Naive thymus-derived CD8-positive, alpha-beta T cell (primary cell): Measurements from ENCODE around the gene GSTM2. TPM values are rescaled to one million over a fixed set of nuclear protein-coding genes. Genes with fewer than 3 reads are reported as not detected.

ENCODE experiments used
- ATAC-seq, 2 donors: fragments of 150-1000 bp; cut with Tn5 transposase in 1 of 2; sonication (Bioruptor Pico), chemical (Tn5 transposase) in 1 of 2; 1 replicate in 1 of 2; 2 replicates in 1 of 2; pipeline ENCODE4 v1.10.0; 2021; ENCODE audit warnings: mild to moderate bottlenecking in 2 of 2, moderate library complexity in 2 of 2
- POLR2A ChIA-PET: fragments of 350-600 bp; sonication (Branson Sonifier 250); formaldehyde crosslinking; loops from one replicate; lab custom pipeline; 2021; ENCODE audit warnings: antibody characterized with exemption; lab: Charles Lee
- DNase-seq, 10 donors: peaks; one replicate each; pipeline versions ENCODE4 v3.0.0 to v3.0.0-alpha.2; 2020 to 2022
- H3K27ac Mint-ChIP-seq, 10 donors: one replicate each; pipeline ENCODE4 v1.8.0; 2020 to 2022; ENCODE audit warnings: mild to moderate bottlenecking in 10 of 10, mixed read lengths in 10 of 10, moderate library complexity in 4 of 10, inconsistent platforms in 1 of 10
- H3K27me3 Mint-ChIP-seq, 5 donors: one replicate each; pipeline ENCODE4 v1.8.0; 2021 to 2022; ENCODE audit warnings: mixed read lengths in 5 of 5
- H3K36me3 Mint-ChIP-seq, 3 donors: one replicate each; pipeline ENCODE4 v1.8.0; 2020 to 2022; ENCODE audit warnings: mixed read lengths in 3 of 3, mild to moderate bottlenecking in 2 of 3, inconsistent platforms in 1 of 3
- H3K4me1 Mint-ChIP-seq, 4 donors: one replicate each; pipeline ENCODE4 v1.8.0; 2021 to 2022; ENCODE audit warnings: mixed read lengths in 4 of 4
- H3K4me3 Mint-ChIP-seq, 10 donors: one replicate each; pipeline ENCODE4 v1.8.0; 2020 to 2022; ENCODE audit warnings: mild to moderate bottlenecking in 10 of 10, mixed read lengths in 10 of 10, moderate library complexity in 6 of 10, inconsistent platforms in 1 of 10
- H3K9me3 Mint-ChIP-seq, 9 donors: one replicate each; pipeline ENCODE4 v1.8.0; 2020 to 2022; ENCODE audit warnings: mixed read lengths in 9 of 9, mild to moderate bottlenecking in 3 of 9, inconsistent platforms in 1 of 9, moderate library complexity in 1 of 9
- polyA plus RNA-seq, 3 donors: library from polyadenylated mRNA; unstranded; fragments of 300-500 nt; fragmentation: Illumina TruSeq; gene quantifications; one replicate each; pipeline ENCODE4 v1.2.3, GENCODE V29; 2021
- total RNA-seq, 8 experiments: library from RNA in 2 of 8; stranded (reverse) in 2 of 8; gene quantifications; one replicate each; pipeline ENCODE4 v1.2.3 and lab custom pipeline; 2021 to 2026

GSTM2 gene
- total RNA-seq, result 10 to 100 TPM; 70.7 to 75.9 TPM
- polyA plus RNA-seq, result 10 to 100 TPM; 20.8 to 51.7 (median 40.7) TPM
- 1.1 to 63.0 (median 18.8) reads per million in 6 experiments for total RNA-seq (lab: John Stamatoyannopoulos, UW)

DNA sequence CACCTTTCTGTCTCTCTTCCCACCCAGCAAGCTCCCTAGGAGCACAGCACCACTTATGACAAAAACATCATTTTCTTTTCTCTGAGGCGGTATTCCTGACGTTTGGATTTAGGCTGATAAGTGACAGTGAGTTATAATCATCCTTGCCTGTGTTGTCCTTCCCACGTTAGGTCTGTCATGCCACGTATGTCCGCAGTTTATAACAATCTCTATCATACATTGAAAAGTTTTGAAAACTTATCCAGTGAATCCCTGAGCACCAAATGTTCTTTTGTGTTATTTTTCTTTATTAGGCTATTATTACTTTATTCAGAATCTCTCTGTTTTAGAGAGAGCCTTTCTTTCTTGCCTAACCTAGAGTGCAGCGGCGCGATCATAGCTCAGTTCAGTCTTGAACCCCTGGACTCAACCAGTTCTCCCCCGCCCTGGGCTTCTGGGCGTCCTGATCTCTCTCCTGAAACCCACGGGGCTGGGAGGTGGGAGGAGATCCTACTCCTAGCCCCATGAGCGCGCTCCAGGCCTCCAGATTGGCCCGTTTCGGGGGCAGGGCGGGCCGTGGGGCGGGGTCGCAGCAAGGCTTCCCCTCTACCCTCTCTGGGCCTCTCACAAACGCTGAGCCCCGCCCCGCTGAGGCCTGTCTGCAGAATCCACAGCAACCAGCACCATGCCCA is at the start of gene GSTM2:
Gene GSTM2 (plus strand): TSS at position 606 of the 671 bp plus-strand sequence. CDS start 59 bp downstream, at position 665.
- Mint-ChIP-seq H3K27ac (peak within 1 kb of the TSS; percentile 2 to 92 (median 66)), H3K9me3 (no peaks in the 10 kb centered on the region), H3K27me3 (no peaks in the 10 kb centered on the region), H3K36me3 (peaks cover 0 to 5% (median 2%) of the 10 kb centered on the region in 3 donors), H3K4me3 (peak within 1 kb of the TSS; percentile 76 to 91 (median 85)), H3K4me1 (peaks cover 17 to 26% (median 22%) of the 10 kb centered on the region in 4 donors)
- peak; percentile 57 to 90 (median 77) for DNase-seq
- POLR2A ChIA-PET, result interaction anchor here (1.3 kb wide), 1 partner anchor 54 kb away, joined by 3 read pairs; no protein-coding TSS in a partner anchor
- peak; percentile 99 for ATAC-seq

GRCh38 chr1:109618661-109619575 is 48.9 kb upstream of the GSTM2 start:
- POLR2A ChIA-PET, result interaction anchor here (0.7 to 4.7 kb wide), 5 partner anchors 17 to 366 kb away, joined by 3 to 48 read pairs (median 4); partner anchors contain the start of genes AHCYL1 and GNAI3
- no peaks in the 10 kb centered on the region for H3K9me3 Mint-ChIP-seq
- peaks cover 43 to 75% (median 60%) of the 10 kb centered on the region in 4 donors for H3K4me1 Mint-ChIP-seq
- H3K36me3 Mint-ChIP-seq, result no peaks in the 10 kb centered on the region
- peak overlapping the region; percentile 92 to 99 (median 98) for H3K27ac Mint-ChIP-seq
- no peaks in the 10 kb centered on the region for H3K27me3 Mint-ChIP-seq
- H3K4me3 Mint-ChIP-seq, result peak overlapping the region; percentile 91 to 99 (median 97)
- ATAC-seq (no peak), DNase-seq (no peak)

- no peaks in the 10 kb centered on the region for H3K36me3 Mint-ChIP-seq
- no peaks in the 10 kb centered on the region for H3K27me3 Mint-ChIP-seq
- H3K4me1 Mint-ChIP-seq, result peaks cover 46 to 84% (median 68%) of the 10 kb centered on the region in 4 donors
- DNase-seq (peak; percentile 44 to 85 (median 66)), ATAC-seq (peak; percentile 15 to 35)
- peak within 1 kb of the TSS; percentile 92 to 99 (median 98) for H3K27ac Mint-ChIP-seq
- POLR2A ChIA-PET, result interaction anchor here (0.7 to 4.7 kb wide), 6 partner anchors 18 to 365 kb away, joined by 3 to 48 read pairs (median 4); partner anchors contain the start of genes AHCYL1, ATXN7L2 and GNAI3
- H3K4me3 Mint-ChIP-seq, result peak within 1 kb of the TSS; percentile 91 to 99 (median 97)
- no peaks in the 10 kb centered on the region for H3K9me3 Mint-ChIP-seq
Observed at GRCh38 chr1:109619576-109620400, 48.1 kb upstream of the GSTM2 start, which contains the start of the genes AMPD2 and GNAT2. AMPD2 (plus strand) TSS chr1:109619837; CDS start chr1:109621176, 1,339 bp downstream. GNAT2 (minus strand) TSS chr1:109619616; CDS start chr1:109612870, 6,746 bp downstream.

- H3K36me3 Mint-ChIP-seq, result peaks cover 0 to 2% (median 0%) of the 10 kb centered on the region in 3 donors
- peak overlapping the region; percentile 91 to 99 (median 97) for H3K4me3 Mint-ChIP-seq
- DNase-seq (peak in 1 of 10 donors; percentile 16), ATAC-seq (peak in 1 of 2 donors; percentile 2)
- POLR2A ChIA-PET, result interaction anchor here (0.6 to 4.7 kb wide), 5 partner anchors 72 to 407 kb away, joined by 3 to 48 read pairs (median 4); partner anchors contain the start of genes AHCYL1, ATXN7L2, GNAI3 and SARS1
- peaks cover 48 to 90% (median 71%) of the 10 kb centered on the region in 4 donors for H3K4me1 Mint-ChIP-seq
- no peaks in the 10 kb centered on the region for H3K27me3 Mint-ChIP-seq
- peak overlapping the region; percentile 84 to 99 (median 98) for H3K27ac Mint-ChIP-seq
- H3K9me3 Mint-ChIP-seq, result no peaks in the 10 kb centered on the region
Observed at GRCh38 chr1:109620401-109620791, 47.5 kb upstream of the GSTM2 start.

GRCh38 chr1:109620841-109621286 is 47.0 kb upstream of the GSTM2 start:
- DNase-seq, result peak; percentile 91 to 99 (median 95)
- Mint-ChIP-seq H3K27ac (peak overlapping the region; percentile 84 to 99 (median 98)), H3K9me3 (no peaks in the 10 kb centered on the region), H3K36me3 (peaks cover 0 to 5% (median 2%) of the 10 kb centered on the region in 3 donors), H3K4me3 (peak overlapping the region; percentile 91 to 99 (median 97)), H3K4me1 (peaks cover 51 to 92% (median 71%) of the 10 kb centered on the region in 4 donors), H3K27me3 (no peaks in the 10 kb centered on the region)
- POLR2A ChIA-PET, result interaction anchor here (0.6 to 4.7 kb wide), 5 partner anchors 72 to 407 kb away, joined by 3 to 48 read pairs (median 4); partner anchors contain the start of genes AHCYL1, ATXN7L2, GNAI3 and SARS1
- ATAC-seq, result peak; percentile 86 to 89

GRCh38 chr1:109621379-109622136 is 46.3 kb upstream of the GSTM2 start:
- peak; percentile 5 to 9 for ATAC-seq
- no peaks in the 10 kb centered on the region for H3K27me3 Mint-ChIP-seq
- peak overlapping the region; percentile 91 to 99 (median 97) for H3K4me3 Mint-ChIP-seq
- peak overlapping the region; percentile 90 to 99 (median 98) for H3K27ac Mint-ChIP-seq
- H3K9me3 Mint-ChIP-seq, result no peaks in the 10 kb centered on the region
- H3K4me1 Mint-ChIP-seq, result peaks cover 46 to 85% (median 65%) of the 10 kb centered on the region in 4 donors
- POLR2A ChIA-PET, result interaction anchor here (4.7 kb wide), 1 partner anchor 73 kb away, joined by 48 read pairs; the partner anchor contains the start of gene GNAI3
- no peak for DNase-seq
- peaks cover 0 to 12% (median 5%) of the 10 kb centered on the region in 3 donors for H3K36me3 Mint-ChIP-seq

GRCh38 chr1:109622137-109622892 is 45.5 kb upstream of the GSTM2 start:
- Mint-ChIP-seq H3K27me3 (no peaks in the 10 kb centered on the region), H3K4me1 (peaks cover 43 to 78% (median 59%) of the 10 kb centered on the region in 4 donors), H3K36me3 (peaks cover 0 to 13% (median 5%) of the 10 kb centered on the region in 3 donors), H3K27ac (peak overlapping the region; percentile 90 to 99 (median 98)), H3K9me3 (no peaks in the 10 kb centered on the region), H3K4me3 (peak overlapping the region; percentile 91 to 99 (median 97))
- no peak for DNase-seq
- POLR2A ChIA-PET, result interaction anchor here (1.0 to 4.7 kb wide), 3 partner anchors 73 to 152 kb away, joined by 3 to 48 read pairs (median 7); partner anchors contain the start of gene GNAI3
- no peak for ATAC-seq

DNA sequence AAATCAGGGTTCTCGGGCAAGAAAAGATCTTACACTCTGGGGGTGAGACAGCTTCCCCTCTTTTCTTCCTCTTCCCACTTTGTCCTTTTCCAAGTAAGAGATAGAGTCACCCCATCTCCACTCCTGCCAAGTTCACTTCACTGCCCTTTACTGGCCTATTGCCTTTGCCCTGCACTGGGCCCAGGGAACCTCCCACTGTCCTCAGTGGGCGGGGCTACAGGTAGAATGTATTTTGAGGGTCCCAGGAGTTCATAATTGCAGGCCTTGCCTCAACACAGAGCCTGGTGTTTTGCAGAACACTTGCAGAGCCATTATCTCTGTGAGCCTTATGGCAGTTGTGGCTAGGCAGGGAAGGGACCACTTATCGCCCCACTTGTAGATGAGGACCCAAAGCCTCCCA is 45.0 kb upstream of the GSTM2 start:
- no peaks in the 10 kb centered on the region for H3K9me3 Mint-ChIP-seq
- peaks cover 43 to 75% (median 58%) of the 10 kb centered on the region in 4 donors for H3K4me1 Mint-ChIP-seq
- peak overlapping the region; percentile 17 to 99 (median 97) for H3K4me3 Mint-ChIP-seq
- H3K27ac Mint-ChIP-seq, result peak overlapping the region; percentile 90 to 99 (median 98)
- H3K36me3 Mint-ChIP-seq, result peaks cover 0 to 18% (median 8%) of the 10 kb centered on the region in 3 donors
- H3K27me3 Mint-ChIP-seq, result no peaks in the 10 kb centered on the region
- DNase-seq (no peak), ATAC-seq (no peak)
- POLR2A ChIA-PET, result interaction anchor here (1.0 to 2.7 kb wide), 3 partner anchors 74 to 151 kb away, joined by 3 to 8 read pairs (median 7); partner anchors contain the start of gene GNAI3

DNA sequence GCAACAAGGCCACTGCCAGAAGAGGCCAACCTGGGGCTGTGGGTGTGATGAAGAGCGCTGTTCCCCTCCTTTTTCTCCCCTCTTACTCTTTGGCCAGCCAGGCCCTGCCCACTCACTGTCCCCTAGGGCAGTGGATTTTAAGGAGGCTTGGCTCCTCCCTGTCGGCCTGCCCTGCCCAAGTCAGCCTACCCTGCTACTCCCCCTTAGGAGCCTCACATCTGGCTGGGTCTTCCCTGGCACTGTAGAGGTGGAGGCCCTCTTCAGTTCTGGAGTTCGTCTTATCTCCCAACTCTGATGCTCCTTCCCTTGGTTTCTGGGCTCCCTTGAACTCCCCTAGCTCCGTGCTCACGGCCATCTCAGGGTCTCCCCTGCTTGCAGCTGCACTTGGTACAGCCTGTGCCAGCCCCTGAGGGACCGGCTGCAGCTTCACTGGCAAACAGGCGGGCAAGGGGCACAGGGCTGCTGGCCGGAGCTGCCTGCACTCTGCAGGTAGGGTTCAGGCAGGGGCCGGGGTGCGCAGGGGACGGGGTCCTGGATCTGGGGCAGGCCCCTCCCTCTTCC is 44.2 kb upstream of the GSTM2 start:
- Mint-ChIP-seq H3K4me1 (peaks cover 41 to 70% (median 55%) of the 10 kb centered on the region in 4 donors), H3K4me3 (peak overlapping the region; percentile 57 to 99 (median 96)), H3K27ac (peak overlapping the region; percentile 85 to 99 (median 98)), H3K27me3 (no peaks in the 10 kb centered on the region), H3K9me3 (no peaks in the 10 kb centered on the region), H3K36me3 (peaks cover 0 to 26% (median 8%) of the 10 kb centered on the region in 3 donors)
- ATAC-seq (no peak), DNase-seq (no peak)
- POLR2A ChIA-PET, result interaction anchor here (1.0 to 2.7 kb wide), 4 partner anchors 64 to 151 kb away, joined by 3 to 8 read pairs (median 5); partner anchors contain the start of gene GNAI3
